Cardiac fibroblast (primary cell): ENCODE results near the gene DLG5.

ENCODE experiments used
- DNase-seq, 2 donors: peaks; one replicate each; pipeline versions ENCODE4 v3.0.0 to v3.0.0-alpha.2; 2010; ENCODE audit warnings: low read depth in 2 of 2
- H3K4me3 ChIP-seq, 2 donors: replicated peaks in 1 of 2; 1 replicate in 1 of 2; 2 replicates in 1 of 2; pipeline ENCODE4 v1.5.1; 2011; ENCODE audit warnings: low read depth in 2 of 2, low read length in 2 of 2, mild to moderate bottlenecking in 2 of 2, moderate library complexity in 1 of 2
- CTCF ChIP-seq: IDR thresholded peaks from one replicate; pipeline ENCODE4 v1.5.1; 2011; ENCODE audit warnings: low read depth, mild to moderate bottlenecking, low read length, inconsistent platforms

DLG5 gene

GRCh38 chr10:77859200-77859864 is 67.2 kb downstream of the DLG5 start:
- DNase-seq, result no peak
- no peak overlapping the region for H3K4me3 ChIP-seq
- TF ChIP-seq CTCF, result no peak

- DNase-seq, result no peak
- no peak overlapping the region for H3K4me3 ChIP-seq
- TF ChIP-seq CTCF, result no peak
These were observed 69.3 kb downstream of the DLG5 start for GRCh38 chr10:77857272-77857671.

GRCh38 chr10:77856566-77856965 is 70.0 kb downstream of the DLG5 start:
- no peak overlapping the region for H3K4me3 ChIP-seq
- no peak for DNase-seq
- TF ChIP-seq CTCF, result no peak

- no peak for TF ChIP-seq CTCF
- no peak overlapping the region for H3K4me3 ChIP-seq
- DNase-seq, result no peak
These were observed 71.0 kb downstream of the DLG5 start for GRCh38 chr10:77855404-77856155.

- no peak for DNase-seq
- no peak overlapping the region for H3K4me3 ChIP-seq
- no peak for TF ChIP-seq CTCF
These were observed 72.4 kb downstream of the DLG5 start for GRCh38 chr10:77854115-77854514.

GRCh38 chr10:77853256-77853655 is 73.3 kb downstream of the DLG5 start:
- TF ChIP-seq CTCF, result no peak
- no peak for DNase-seq

More at GRCh38 chr10:77853256-77853655, 73.3 kb downstream of the DLG5 start:
- H3K4me3 ChIP-seq, result no peak overlapping the region
